Measurements from ENCODE around the gene DCP2.

The DCP2 gene

DNA sequence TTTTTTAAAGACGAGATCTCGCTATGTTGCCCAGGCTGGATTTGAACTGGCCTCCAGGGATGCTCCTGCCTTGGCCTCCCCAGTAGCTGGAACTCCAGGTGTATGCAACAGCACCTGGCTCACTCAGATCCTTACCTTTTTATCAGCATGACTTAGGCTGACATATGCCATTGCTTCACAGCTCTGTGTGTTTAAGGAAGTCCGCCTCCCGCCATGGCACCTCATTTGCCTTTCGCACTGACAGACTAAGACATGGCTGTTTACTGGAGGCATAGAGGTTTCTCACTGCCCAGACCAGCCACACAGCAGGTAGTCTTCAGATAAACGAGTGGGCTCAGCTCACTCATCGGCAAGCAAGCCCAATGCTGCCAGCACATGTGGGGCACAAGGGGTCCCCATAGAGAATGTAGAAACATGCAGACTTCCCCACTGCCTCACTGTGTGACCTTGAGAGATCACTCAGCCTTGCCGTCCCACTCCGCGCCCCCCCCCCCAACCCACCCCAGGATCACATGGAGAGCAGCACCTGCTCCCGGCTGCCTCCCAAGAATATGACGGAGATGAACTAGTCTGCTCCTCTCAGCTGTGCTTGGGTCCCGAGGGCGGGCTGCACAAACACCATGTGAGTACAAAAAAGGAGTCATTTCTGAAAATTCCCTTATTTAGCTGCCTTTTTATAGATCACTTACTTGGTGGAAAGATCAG lies 62.8 kb downstream of the DCP2 start:
- no peak for DNase-seq (ENCODE audit: low read depth, low spot score)
- H3K4me3 ChIP-seq (ENCODE audit: low read length), result no peak overlapping the region

DNA sequence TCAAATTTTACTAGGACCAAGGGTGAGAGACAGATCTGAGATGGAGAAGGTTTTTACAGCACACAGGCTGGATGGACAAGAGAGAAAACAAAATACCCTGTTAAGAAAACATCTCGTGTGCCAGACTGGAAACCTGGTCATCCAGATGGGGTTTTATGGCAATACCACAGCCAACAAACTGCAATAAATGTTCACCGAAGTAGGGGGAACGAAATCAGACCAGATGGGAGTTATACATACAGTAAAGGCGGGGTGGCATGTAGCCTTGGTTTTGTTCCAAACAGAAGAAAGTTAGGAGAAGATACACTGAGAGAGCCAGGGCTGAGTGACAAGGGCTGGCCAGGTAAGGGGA lies 63.3 kb downstream of the DCP2 start:
- DNase-seq (ENCODE audit: low read depth, low spot score), result no peak
- no peak overlapping the region for H3K4me3 ChIP-seq (ENCODE audit: low read length)

GRCh38 chr5:113040672-113041260 lies 64.2 kb downstream of the DCP2 start:
- no peak for DNase-seq (ENCODE audit: low read depth, low spot score)

GRCh38 chr5:113042491-113043243 lies 66.1 kb downstream of the DCP2 start:
- H3K4me3 ChIP-seq (ENCODE audit: low read length), result no peak overlapping the region
- no peak for DNase-seq (ENCODE audit: low read depth, low spot score)

More at GRCh38 chr5:113040672-113041260, 64.2 kb downstream of the DCP2 start:
- no peak overlapping the region for H3K4me3 ChIP-seq (ENCODE audit: low read length)

DNA sequence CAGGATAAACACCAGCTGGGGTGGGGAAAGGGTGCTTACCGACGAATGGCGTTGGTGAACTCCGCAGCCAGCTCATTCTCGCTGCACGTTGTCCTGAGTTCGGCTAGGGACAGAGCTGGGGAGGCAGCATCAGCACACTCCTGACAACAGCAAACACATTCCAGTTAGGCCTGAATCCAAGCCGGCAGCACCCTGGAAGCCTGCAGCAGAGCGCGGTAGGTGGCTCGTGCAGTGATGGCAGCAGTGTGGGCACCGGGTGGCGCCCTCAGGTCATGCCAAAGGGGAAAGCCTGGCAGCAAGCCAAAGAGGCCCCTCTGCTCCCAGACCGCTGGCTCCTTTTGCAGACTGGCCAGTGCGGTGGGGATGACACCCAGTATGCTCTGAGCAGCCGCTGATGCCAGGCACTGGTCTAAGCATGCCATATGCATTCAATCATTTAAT lies 66.9 kb downstream of the DCP2 start:
- no peak overlapping the region for H3K4me3 ChIP-seq (ENCODE audit: low read length)
- DNase-seq (ENCODE audit: low read depth, low spot score), result no peak

GRCh38 chr5:113044776-113045465 lies 68.3 kb downstream of the DCP2 start:
- H3K4me3 ChIP-seq (ENCODE audit: low read length), result no peak overlapping the region
- no peak for DNase-seq (ENCODE audit: low read depth, low spot score)

DNA sequence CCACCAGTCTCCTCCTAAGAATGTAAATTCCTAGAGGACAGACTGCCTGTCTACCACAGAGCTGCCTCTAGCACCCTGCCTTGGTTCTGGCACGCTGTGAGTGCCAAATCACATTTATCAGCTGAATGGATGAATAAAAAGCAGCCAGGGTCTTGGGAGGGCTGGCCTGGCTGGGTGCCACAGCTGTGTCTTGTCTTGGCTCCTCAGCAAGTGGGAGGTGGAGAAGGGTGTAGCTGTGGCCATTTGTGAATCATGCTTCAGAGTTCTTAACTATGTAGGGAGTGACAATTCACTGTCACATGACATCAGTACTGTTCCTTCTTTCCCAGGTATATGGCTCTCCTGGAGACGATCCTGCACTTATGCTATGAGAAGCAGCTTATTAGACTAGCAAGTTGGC lies 70.6 kb downstream of the DCP2 start:
- H3K4me3 ChIP-seq (ENCODE audit: low read length), result no peak overlapping the region
- no peak for DNase-seq (ENCODE audit: low read depth, low spot score)

DNA sequence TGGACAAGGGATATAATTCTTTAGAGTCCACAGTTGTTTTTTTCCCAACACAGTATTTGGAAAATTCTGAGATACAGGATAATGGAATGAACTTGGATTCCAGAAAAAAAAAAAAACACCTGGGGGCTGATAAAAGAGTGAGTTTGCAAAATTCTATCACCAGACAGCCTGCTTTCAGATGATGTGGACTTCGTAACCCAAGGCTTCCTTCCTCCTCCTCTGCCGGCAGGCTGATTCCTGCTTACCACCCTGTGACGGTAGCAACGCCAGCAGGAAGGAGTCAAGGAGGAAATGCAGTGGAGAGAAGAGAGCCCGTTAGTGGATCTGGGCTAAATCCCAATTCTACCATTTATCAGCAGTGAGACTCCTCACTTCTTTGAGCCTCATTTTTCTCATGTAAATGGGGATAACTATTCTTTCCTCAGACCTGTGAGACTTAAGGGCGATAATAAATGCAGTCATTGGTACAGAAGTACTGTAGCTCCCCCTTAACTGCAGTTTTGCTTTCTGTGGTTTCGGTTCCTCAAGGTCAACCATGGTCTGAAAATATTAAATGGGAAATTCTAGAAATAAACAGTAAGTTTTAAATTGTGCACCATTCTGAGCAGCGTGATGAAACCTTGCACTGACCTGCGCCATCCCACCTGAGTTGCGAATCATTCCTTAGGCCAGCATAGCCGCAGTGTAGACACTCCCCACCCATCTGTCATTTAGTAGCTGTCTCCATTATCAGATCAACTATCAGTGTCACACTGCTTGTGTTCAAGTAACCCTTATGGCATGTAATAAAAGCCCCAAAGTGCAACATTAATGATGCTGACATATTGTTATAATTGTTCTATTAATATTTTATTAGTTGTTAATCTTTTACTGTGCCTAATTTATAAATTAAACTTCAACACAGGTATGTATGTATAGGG lies 71.4 kb downstream of the DCP2 start:
- no peak overlapping the region for H3K4me3 ChIP-seq (ENCODE audit: low read length)
- DNase-seq (ENCODE audit: low read depth, low spot score), result no peak

DNA sequence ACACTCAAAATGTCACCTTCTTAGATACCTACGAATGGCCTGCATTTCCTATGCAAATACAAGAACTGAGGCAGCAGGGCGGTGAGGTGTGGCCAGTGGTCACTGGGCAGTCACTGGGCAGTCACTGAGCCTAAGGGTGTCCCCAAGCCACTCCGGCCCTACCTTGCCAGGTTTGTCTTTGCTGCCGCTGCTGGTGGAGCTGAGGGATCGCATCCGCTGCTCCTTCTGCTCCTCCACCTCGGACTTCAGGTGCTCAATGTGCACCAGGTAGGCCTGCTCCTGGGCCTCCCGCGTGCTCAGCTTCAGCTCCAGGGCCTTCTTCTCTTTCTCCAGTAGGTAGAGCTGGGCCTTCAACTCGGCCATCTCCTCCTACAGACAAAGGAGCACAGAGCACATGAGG lies 72.3 kb downstream of the DCP2 start:
- DNase-seq (ENCODE audit: low read depth, low spot score), result no peak
- H3K4me3 ChIP-seq (ENCODE audit: low read length), result no peak overlapping the region

DNA sequence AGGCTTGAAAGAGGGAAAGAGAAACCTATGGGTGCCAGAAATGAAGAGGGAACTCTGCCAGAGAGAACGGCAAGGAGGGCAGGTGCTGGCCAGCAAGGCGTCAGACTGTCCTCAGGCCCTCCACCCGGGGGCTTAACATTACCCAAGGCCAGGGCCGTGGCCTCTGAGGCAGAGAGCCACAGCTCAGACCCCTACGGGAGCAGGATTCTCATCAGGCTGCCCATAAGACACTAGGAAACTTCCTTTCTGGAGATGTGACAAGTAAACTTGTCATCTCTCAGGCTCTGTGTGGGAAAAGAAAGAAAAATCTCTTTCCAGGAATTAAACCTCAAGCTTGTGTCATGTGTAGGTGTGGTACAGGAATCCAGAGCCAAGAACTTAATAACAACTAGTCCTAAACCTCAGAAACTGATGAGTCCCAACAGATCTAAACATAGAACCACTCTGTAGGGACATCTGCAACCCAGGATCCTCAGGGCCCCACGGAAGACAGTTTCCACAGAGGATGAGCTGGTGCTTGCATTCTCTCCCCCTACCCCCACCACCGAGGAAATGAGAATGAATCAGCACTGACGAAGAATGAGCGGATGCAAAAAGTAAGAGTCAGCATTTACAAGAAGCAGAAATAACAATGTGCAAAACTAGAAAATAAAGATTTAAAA lies 74.3 kb downstream of the DCP2 start:
- H3K4me3 ChIP-seq (ENCODE audit: low read length), result no peak overlapping the region
- no peak for DNase-seq (ENCODE audit: low read depth, low spot score)

- H3K4me3 ChIP-seq (ENCODE audit: low read length), result no peak overlapping the region
- no peak for DNase-seq (ENCODE audit: low read depth, low spot score)
These were observed 75.6 kb downstream of the DCP2 start for GRCh38 chr5:113052041-113052795.

DNA sequence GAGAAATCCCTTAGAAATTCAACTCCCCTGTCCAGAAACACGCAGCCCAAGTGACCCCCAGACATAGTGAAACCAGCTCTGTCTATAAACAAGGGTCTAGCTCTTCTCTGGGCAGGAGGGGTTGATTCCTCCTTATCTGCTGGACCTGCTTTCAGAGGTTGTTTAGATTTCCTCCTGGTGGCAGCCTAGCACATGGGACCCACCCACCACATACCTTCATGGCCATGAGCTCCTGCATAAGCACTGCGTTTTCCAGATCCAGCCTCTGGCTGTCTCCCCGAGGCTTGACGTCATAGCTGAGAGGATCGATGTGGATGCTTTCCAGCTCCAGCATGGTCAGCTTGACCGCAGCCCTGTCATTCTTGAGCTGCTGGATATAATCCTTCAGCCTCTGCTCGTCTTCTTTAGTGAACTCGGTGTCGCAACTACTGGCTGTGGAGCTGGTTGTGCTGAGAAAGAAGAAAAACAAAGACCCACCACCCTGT lies 77.0 kb downstream of the DCP2 start:
- H3K4me3 ChIP-seq (ENCODE audit: low read length), result no peak overlapping the region

DNA sequence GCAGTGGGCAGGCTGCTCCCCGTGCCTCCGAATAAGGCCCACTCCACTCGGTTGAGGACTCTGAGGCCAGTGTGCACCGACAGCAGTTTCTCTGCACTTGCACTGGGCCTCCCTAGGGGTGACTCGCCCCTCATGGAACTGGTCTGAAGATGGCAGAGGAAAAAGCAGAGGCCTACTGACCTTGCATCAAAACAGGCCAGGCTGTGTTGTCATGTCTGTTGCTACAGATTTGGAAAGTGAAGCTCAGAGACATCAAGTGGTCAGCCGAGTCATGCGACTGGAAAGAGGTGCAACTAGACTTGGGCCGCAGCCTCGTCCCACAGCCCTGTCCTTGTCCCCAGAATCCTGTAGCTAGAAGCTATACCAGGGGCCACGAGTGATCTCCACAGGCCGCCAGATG lies 78.3 kb downstream of the DCP2 start:
- no peak overlapping the region for H3K4me3 ChIP-seq (ENCODE audit: low read length)
- no peak for DNase-seq (ENCODE audit: low read depth, low spot score)

More for the DNA sequence above, 77.0 kb downstream of the DCP2 start:
- DNase-seq (ENCODE audit: low read depth, low spot score), result no peak

GRCh38 chr5:113056988-113057387 lies 80.4 kb downstream of the DCP2 start:
- no peak overlapping the region for H3K4me3 ChIP-seq (ENCODE audit: low read length)
- no peak for DNase-seq (ENCODE audit: low read depth, low spot score)

DNA sequence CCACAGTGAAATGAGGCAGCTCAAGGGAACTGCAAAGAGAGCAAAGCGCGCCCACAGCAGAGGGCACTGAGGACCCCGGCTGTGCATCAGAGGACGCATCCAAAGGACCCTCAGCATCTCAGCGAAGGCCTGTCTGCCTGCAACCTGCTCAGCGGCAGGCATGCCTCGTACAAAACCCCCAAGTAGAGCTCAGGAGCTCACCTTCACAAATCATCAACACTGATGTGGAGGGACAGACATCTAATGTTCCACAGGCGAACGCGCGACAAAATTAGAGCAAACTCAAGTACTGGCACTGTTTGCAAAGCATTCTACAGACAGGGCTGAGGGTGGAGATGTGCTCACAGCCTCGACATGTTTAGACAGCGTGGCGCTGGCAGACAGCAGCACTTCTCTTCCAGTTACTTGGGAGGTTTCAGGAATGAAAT lies 81.0 kb downstream of the DCP2 start:
- no peak for DNase-seq (ENCODE audit: low read depth, low spot score)

GRCh38 chr5:113058269-113058668 lies 81.7 kb downstream of the DCP2 start:
- no peak overlapping the region for H3K4me3 ChIP-seq (ENCODE audit: low read length)
- DNase-seq (ENCODE audit: low read depth, low spot score), result no peak

More for the DNA sequence above, 81.0 kb downstream of the DCP2 start:
- no peak overlapping the region for H3K4me3 ChIP-seq (ENCODE audit: low read length)

DNA sequence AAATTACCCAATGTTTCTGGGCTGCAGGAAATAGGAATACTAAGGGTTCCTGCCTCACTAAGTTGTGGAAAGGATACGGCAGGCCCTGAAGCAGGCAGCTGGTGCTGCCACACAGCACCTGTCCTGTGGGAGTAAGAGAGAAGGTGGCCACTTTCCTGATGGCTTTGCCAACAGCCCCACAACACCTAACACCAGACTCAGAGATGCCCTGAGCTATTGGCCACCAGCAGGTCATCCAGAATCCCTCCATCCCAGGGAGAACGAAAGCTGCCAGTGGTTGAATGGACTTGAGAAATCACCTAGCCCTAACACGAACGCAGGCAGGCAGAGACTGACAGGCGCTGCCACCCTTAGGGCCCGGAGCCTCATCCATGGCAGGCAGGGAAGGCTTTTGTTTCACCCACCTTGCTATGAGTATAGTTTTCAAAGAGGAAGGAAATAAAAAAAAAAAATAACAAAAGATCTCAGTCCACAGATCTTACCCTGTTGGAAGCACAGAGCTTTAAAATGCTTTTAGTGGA lies 82.2 kb downstream of the DCP2 start:
- H3K4me3 ChIP-seq (ENCODE audit: low read length), result no peak overlapping the region

More for the DNA sequence above, 82.2 kb downstream of the DCP2 start:
- no peak for DNase-seq (ENCODE audit: low read depth, low spot score)

Measured in Jurkat, Clone E6-1 (cell line).